Spleen (tissue), 7 donors: ENCODE measurements around the gene EOLA2.

Source experiments
- POLR2A ChIP-seq, 3 donors: fragments of 450-650 bp; IDR thresholded peaks; one replicate each; pipeline ENCODE4 v1.5.1; 2017; ENCODE audit warnings: antibody characterized with exemption in 3 of 3, mild to moderate bottlenecking in 1 of 3
- TF ChIP-seq, protein P1 (sequence below), 11 experiments: fragments of 200-600 bp in 7 of 11; fragments of 450-650 bp in 4 of 11; sonication (generic) in 4 of 11; IDR thresholded peaks in 8 of 11; conservative IDR thresholded peaks in 3 of 11; 1 replicate in 7 of 11; 2 replicates in 4 of 11; pipeline versions ENCODE4 v1.4.0 to v1.8.0; 2016 to 2021; ENCODE audit warnings: antibody characterized with exemption in 11 of 11, inconsistent platforms in 4 of 11, mild to moderate bottlenecking in 1 of 11
- donor health status: DM: no; HTN: no; CAD: no; lungs with moderate emphysema.
- donor health status: DM: no; HTN: no; CAD: no.
- donor health status: DM: no; HTN: no; CAD: no.

DNA sequence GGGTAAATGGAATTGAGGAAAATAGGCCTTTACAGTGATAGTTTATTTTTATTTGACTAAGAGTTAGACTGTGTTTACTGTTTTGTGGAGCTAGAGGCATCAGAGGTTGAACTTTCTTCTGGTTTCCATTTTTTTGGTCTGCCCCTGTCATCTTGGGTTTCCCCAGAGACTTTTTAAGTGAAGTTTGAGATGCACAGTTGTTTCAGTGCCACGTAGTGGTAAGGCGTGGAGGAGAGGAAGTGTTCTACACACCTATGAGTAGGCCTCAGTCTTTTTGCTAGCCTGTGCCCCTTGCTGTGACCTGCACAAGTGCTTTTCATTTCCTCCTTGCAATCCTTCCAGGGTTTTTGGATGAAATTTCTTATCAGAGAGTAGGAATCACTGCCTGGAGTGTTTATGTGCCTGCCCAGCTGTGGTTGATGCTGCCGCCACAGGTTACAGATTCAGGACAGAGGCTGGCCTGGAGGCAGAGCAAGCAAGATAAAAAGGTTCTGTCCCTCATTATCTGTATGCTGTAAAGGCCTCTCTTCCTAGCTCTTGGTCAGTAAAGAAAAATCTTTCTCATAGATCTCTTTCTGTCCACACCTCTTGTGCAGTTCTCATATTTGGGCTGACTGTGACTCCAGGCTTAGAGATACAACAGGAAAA lies 21.4 kb downstream of the EOLA2 start:
- no peak for TF ChIP-seq POLR2A (IDR thresholded peaks at IDR 0.05)
- TF ChIP-seq, protein P1, sequence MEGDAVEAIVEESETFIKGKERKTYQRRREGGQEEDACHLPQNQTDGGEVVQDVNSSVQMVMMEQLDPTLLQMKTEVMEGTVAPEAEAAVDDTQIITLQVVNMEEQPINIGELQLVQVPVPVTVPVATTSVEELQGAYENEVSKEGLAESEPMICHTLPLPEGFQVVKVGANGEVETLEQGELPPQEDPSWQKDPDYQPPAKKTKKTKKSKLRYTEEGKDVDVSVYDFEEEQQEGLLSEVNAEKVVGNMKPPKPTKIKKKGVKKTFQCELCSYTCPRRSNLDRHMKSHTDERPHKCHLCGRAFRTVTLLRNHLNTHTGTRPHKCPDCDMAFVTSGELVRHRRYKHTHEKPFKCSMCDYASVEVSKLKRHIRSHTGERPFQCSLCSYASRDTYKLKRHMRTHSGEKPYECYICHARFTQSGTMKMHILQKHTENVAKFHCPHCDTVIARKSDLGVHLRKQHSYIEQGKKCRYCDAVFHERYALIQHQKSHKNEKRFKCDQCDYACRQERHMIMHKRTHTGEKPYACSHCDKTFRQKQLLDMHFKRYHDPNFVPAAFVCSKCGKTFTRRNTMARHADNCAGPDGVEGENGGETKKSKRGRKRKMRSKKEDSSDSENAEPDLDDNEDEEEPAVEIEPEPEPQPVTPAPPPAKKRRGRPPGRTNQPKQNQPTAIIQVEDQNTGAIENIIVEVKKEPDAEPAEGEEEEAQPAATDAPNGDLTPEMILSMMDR (IDR thresholded peaks at IDR 0.05 in 8 of 11, conservative IDR thresholded peaks at IDR 0.05 in 3 of 11): no peak
